ENCODE measurements around the gene MANF.

- TF ChIP-seq CTCF (conservative IDR thresholded peaks at IDR 0.05; ENCODE audit: low read depth, low read length) (peak; percentile 51), EZH2 (IDR thresholded peaks at IDR 0.05; ENCODE audit: borderline replicate concordance, low read depth, low read length, poor library complexity, severe bottlenecking) (no peak)
Measured at GRCh38 chr3:51371943-51372557, 13.0 kb upstream of the MANF start.

Data from A673 (cell line).